HG03432 (cell line): ENCODE data around the gene GSTA2.
"Not testable (repeated sequence)": the region's sequence is repeated elsewhere in the genome, so short reads cannot be mapped to it uniquely, and the experiment has no call there.

ENCODE experiments used
- ATAC-seq: cut with Tn5 transposase; IDR thresholded peaks from one replicate; pipeline ENCODE4 v1.9.1; 2021; ENCODE audit warnings: mild to moderate bottlenecking, moderate library complexity; ENCODE audit not compliant: unreplicated experiment

GSTA2 gene

DNA sequence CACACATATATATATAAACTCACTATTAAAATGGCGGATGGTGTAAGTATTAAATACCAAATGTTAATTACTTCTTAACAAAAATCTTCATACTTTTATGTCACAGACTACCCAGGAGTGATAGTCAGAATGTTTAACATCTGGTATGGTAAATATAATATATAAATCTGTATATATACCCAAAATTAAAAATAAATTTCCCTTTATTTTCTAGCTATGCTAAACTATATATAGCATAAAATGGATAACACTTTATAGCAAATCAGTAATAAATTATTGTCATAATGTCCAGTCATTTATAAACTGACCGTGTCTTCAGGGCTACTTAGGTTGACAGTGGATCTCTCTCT lies 37.1 kb downstream of the GSTA2 start:
- no peak for ATAC-seq

DNA sequence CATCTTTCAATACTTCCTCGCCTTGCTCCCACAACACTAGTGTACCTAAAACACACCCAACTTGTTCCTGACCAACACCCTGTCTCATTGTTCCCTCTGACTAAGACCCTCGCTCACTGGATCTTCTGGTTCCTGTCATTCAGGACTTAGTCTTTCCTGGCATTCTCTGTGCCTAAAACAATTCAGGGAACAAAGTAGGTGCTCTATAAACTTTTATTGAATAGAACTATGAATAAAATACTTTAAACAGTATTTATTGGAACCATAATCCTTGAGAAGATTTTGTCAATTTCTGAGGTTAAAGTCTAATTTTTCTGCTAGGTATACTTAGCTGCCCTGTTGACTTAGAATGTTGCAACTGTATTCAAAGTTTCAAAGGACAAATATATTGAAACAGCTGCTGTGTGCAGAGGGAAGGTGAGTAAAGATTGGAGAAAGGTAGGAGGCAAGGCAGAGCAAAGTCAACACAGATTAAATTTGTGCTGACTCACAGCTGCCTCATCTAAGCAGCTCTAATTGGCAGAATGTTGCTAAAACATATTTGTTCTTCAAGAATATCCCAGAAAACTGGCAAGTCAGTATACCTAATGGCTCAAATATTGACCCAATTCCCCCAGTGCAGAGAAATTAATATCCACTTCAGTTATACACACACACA lies 37.6 kb downstream of the GSTA2 start:
- ATAC-seq = no peak

DNA sequence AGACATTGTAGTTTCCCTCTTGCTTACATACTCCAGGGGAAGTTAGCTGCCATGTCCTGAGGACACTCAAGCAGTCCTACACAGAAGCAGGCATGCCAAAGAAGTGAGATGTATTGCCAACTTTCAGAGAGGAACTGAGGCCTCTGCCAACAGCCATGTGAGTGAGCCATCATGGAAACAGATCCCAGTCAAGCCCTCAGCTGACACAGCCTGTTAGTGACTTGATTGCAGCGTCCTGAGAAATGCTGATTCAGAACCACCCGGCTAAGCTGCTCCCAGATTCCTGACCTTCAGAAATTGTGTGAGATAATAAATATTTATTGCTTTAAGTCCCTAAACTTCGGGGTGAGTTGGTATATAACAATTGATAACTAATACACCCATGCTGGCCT lies 38.1 kb downstream of the GSTA2 start:
- no peak for ATAC-seq

DNA sequence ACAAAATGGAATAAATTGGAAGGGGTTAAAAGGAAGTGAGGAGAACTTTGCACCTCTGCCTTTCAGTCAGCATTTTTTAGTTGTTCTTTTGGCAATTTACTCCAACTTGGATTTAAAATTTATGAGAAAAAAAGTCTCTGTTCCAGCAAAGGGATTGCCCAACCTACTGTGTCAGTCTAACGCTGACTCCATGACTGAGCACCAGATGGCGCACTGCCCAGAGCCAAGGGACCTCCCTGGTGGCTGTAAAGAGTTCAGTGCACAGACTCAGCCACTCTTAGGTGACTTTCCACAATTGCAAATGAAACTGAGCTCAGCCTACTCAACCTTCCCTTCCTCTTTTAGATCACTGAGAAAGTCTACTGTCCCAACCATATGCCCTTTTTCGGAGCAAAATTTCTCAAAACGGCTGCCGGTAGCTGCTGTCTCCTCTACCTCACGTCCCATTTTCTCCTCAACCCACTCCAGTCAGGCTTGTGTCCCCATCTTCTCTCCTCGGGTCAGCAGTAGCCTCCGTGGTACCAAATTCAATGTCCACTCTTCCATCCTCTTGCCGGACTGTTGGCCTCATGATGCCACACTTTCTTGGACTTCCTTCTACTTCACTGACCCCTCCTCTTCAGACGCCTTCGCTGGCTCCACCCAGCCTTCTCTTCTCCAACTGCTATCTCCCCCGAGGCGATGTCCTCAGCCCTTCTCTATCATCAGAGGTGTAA lies 38.7 kb downstream of the GSTA2 start:
- peak; percentile 95 for ATAC-seq

DNA sequence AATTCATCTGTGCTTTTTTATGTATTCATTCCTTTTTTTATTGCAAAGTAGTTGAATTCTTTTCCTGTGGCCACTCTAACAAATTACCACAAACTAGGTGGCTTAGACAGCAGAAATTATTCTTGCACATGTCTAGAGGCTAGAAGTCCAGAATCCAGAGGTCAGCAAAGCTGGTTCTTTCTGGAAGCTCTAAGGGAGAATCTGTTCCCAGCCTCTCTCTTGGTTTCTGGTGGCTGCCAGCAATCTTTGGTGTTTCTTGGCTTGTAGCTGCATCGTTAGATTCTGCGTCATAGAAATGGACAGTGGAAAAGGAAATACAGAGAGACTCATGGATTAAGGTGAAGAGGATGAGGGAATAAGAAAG lies 39.3 kb downstream of the GSTA2 start:
- no peak for ATAC-seq

DNA sequence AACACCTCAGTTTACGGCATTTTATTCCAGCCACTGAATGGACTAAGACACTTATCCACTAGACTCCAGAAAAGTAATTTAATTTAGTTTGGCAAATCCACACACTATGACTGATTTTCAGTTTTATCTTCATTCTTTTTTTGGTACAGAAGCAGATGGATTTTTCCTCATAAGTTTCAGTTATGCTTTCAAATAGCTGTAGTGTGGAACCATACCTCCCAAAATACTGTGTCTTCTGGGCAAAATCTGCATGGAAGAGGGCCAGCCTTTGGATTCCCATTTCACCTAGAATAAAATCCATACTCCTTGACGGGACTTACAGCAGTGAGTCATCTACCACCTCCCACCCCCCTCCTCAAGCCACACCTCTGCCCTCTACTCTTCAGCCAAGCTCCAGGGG lies 43.0 kb downstream of the GSTA2 start:
- ATAC-seq = no peak

DNA sequence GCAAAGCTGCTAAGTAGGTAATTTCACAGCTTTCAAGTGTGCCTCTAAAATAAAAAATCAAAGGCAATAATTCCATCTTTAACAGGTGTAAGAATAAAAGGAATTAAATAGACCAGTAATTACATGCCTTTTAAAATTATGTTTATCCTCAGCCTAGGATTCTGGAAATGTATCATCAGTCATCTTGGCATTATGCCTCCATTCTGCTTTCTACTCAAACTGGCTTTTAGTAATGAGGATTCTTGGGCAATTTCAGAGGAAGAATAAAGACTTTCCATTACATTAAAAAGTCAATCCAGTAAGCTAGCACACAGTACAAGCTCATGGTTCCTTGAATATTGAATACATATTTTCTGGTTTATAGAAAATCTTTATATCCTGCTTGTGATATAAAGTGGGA lies 44.7 kb downstream of the GSTA2 start:
- no peak for ATAC-seq

DNA sequence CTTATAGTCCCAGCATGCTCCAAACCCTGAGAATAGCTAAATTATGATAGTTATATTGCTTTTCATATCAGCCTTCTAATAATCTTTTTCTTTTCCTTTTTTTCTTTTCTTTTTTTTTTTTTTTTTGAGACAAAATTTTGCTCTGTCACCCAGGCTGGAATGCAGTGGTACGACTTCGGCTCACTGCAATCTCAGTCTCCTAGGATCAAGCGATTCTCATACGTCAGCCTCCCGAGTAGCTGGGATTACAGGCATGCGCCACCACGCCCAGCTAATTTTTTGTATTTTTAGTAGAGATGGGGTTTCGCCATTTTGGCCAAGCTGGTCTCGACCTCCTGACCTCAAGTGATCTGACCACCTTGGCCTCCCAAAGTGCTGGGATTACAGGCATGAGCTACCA lies 48.5 kb downstream of the GSTA2 start:
- not testable (repeated sequence) for ATAC-seq

DNA sequence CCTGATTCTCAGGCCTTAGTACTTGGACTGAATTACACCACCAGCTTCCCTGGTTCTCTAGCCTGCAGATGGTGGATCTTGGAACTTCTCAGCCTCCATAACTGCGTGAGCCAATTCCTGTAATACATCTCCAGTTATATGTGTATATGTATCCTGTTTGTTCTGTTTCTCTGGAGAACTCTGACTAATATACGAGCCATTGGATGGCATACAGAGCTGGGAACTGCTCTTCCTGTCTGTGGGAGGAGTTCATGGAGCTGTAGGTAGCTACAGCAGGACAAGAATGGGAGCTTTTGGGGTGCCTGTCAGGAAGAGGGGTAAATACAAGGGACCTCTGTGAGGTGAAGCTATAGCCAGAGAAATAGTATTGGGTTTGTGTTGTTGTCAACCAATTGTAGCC lies 51.1 kb downstream of the GSTA2 start:
- ATAC-seq = no peak

DNA sequence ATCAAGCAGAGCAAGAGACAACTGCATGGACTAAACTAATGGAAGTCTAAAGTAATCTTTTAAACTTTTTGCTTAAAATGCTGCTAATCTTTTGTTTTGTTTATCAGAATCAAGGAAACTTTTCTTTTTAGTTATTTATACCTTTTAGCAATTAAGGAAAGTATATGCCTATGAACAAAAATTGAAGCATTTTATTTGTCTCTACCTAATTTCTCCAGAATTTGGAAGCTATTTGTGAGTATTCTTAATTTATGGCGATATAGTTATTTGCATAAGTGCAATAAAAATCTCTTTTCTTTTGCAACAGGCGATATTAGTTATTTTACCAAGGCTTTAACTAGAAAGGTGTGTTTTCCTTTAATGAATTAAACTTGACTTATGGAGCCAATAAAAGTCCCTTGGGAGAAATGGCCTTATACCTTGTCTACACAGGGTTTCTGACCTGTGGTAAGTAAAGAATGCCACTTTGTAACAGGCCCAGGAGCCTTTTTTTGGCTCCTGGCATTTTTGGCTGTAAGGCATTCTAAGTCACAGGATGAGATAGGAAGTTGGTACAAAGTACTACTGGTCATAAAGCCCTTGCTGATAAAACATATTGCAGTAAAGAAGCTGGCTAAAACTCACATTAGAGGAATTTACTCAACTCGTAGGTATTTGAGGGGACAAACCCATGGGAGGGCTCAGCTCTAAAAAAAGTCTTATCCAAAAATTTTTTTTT lies 55.2 kb downstream of the GSTA2 start:
- ATAC-seq = no peak

DNA sequence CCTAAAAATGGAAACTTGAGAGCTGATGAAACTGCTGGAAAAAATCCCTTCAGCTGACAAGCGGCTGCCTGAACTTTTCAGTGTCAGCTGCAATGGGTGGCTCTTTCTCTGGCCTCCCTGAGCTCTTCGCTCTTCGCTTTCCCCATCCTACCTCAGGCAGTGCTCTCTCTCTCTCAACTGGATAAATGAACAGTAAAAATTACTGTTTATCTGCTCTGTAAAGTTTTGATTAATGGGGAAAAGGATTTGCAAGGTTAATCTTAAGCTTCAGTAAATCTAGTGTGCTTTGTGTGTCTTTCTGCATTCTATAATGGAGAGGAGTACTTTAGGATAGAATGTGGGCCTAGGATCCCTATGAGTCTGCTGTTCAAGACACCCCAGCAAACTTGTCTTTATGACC lies 57.3 kb downstream of the GSTA2 start:
- no peak for ATAC-seq

DNA sequence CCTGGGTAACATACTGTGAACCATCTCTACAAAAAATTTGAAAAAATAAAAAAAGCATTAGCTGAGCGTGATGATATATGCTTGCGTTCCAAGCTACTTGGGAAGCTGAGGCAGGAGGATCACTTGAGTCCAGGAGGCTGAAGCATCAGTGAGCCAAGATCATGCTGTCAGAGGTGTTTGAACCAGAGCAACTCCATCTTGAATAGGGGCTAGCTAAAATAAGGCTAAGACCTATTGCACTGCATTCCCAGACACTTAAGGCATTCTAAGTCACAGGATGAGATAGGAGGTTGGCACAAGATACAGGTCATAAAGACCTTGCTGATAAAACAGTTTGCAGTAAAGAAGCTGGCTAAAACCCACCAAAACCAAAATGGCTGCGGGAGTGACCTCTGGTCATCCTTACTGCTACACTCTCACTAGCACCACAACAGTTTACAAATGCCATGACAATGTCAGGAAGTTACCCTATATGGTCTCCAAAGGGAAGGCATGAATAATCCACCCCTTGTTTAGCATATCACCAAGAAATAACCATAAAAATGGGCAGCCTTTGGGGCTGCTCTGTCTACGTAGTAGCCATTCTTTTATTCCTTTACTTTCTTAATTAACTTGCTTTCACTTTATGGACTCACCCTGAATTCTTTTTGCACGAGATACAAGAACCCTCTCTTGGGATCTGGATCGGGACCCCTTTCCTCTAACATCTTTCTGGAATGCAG lies 58.3 kb downstream of the GSTA2 start:
- not testable (repeated sequence) for ATAC-seq

DNA sequence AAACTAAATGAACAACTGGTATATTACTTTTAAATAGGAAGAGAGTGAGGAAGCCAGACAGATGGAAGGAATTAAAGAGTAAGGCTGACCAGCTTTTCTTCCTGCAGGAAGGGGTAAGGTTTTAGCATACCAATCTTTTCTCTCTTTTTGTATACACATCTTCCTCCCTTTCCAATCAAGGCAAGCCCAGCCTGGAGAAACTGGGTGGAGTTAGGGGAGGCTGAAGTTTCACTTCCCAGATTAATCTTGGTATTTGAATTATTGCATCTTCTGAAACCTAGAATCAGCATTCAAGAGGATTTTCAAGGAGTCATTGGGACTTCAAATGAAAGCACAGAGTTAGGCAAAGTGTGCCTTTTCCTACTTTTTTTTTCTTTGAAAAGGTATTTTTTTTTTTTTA lies 59.2 kb downstream of the GSTA2 start:
- no peak for ATAC-seq
